ENCODE data around the gene SRM. TPM values are rescaled to one million over a fixed set of nuclear protein-coding genes. Genes with fewer than 3 reads are reported as not detected.
"Not testable (repeated sequence)": the region's sequence is repeated elsewhere in the genome, so short reads cannot be mapped to it uniquely, and the experiment has no call there.

The SRM gene
- polyA plus RNA-seq, 3 donors from 2014 or later: 50.6 to 70.3 (median 55.5) TPM

DNA sequence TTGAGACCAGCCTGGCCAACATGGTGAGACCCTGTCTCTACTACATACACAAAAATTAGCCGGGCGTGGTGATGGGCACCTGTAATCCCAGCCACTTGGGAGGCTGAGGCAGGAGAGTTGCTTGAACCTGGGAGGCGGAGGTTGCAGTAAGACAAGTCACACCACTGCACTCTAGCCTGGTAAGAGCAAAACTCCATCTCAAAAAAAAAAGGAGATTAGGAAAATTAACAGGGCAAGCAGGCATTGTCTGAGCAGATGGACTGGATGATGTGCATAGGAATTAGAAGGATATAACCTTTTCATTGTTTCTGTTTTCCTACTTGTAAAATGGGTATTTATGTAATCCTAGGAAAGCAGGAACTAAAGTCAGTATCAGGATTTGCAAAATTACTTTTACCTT lies 31.8 kb downstream of the SRM start:
- Mint-ChIP-seq H3K36me3 (peaks cover 12 to 24% (median 19%) of the 10 kb centered on the region in 3 donors), H3K9me3 (no peaks in the 10 kb centered on the region), H3K4me1 (peaks cover 7 to 25% of the 10 kb centered on the region in 2 donors), H3K27ac (peak overlapping the region in 2 of 6 donors; percentile 11 to 34), H3K27me3 (ENCODE audit: low read depth in 3 of 3) (peaks cover 0 to 2% (median 1%) of the 10 kb centered on the region in 3 donors), H3K4me3 (no peak overlapping the region)
- DNase-seq: no peak

DNA sequence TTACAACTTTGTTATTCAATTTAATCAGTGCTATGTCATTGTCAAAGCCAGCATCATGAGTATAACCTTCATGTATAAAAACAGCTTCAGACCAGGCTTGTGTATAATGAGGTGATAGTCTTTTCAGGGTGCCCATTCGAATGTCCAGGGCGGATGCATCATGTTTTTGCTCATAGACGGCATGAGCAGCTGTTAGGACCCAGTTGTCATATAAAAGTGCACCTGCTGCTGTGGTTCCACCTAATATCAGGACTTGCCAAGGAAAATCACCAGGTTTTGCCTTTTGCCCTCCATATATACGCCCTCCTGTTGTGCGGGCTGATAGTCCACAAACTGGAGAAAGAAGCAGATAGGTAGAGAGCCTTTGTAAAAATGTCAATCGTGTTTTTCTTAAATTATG lies 32.5 kb downstream of the SRM start:
- Mint-ChIP-seq H3K27me3 (ENCODE audit: low read depth in 3 of 3) (peaks cover 0 to 3% (median 1%) of the 10 kb centered on the region in 3 donors), H3K9me3 (no peaks in the 10 kb centered on the region), H3K36me3 (peaks cover 15 to 30% (median 25%) of the 10 kb centered on the region in 3 donors), H3K4me3 (no peak overlapping the region), H3K27ac (peak overlapping the region in 2 of 6 donors; percentile 0 to 34), H3K4me1 (peaks cover 7 to 25% of the 10 kb centered on the region in 2 donors)
- no peak for DNase-seq

DNA sequence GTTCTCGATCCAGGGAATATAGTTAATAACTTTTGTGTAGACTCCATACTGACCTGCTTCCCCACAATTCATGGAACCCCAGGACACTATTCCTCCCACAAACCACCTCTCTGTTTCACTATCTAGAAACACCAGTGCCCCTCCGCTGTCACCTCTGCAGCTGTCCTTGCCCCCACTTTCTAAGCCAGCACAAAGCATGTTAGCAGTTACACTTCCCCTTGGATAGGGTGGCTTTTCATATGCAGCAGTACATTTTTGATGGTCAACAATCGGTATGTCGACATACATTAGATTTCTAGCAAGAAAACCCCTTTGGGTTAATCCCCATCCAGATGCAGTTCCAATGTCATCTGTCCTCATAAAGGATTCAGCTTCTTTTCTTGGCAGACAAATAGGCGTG lies 32.9 kb downstream of the SRM start:
- Mint-ChIP-seq H3K27me3 (ENCODE audit: low read depth in 3 of 3) (peaks cover 0 to 3% (median 1%) of the 10 kb centered on the region in 3 donors), H3K4me3 (no peak overlapping the region), H3K4me1 (peaks cover 7 to 25% of the 10 kb centered on the region in 2 donors), H3K36me3 (peaks cover 18 to 34% (median 30%) of the 10 kb centered on the region in 3 donors), H3K27ac (peak overlapping the region in 3 of 6 donors; percentile 0 to 73 (median 4)), H3K9me3 (no peaks in the 10 kb centered on the region)
- no peak for DNase-seq

DNA sequence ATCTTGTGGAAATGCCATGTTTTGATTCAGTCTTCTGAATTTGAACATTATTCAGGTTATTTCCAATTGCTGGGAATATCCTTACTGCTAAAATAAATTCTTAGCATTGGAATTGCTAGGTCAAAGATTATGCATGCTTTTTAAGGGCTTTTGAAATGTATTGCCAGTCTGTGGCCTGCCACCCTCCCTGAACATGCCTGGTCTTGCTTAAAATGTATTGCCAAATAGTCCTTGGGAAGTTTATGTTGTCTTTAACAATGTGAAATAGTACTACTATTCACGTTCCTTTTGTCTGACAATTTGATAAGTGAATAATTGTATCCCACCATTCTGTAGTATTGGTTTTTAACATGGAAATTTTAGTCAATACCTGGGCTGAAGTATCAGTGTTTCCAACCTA lies 33.8 kb downstream of the SRM start:
- Mint-ChIP-seq H3K27me3 (ENCODE audit: low read depth in 3 of 3) (peaks cover 0 to 2% (median 1%) of the 10 kb centered on the region in 3 donors), H3K27ac (no peak overlapping the region), H3K36me3 (peaks cover 19 to 40% (median 32%) of the 10 kb centered on the region in 3 donors), H3K4me3 (no peak overlapping the region), H3K4me1 (peaks cover 8 to 25% of the 10 kb centered on the region in 2 donors), H3K9me3 (no peaks in the 10 kb centered on the region)
- no peak for DNase-seq

DNA sequence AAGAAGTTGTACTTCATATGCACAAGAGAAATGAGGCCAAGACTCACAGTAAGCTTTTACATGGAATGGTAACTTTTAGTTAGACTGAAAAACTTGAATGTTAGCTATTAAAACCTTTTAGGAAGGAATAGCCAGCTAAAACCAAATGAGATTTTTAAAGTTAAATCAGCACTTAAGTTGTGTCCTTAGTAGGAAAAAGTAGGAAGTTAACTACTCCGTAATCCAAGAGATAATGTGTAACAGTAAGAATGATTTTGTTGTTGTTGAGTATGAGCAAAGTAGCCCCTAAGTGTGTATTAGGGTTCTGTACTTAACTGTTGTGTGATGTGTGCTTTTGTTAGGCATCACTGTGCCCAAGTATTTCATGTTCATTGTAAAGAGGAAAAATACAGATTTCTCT lies 34.2 kb downstream of the SRM start:
- peak overlapping the region in 2 of 6 donors; percentile 55 to 64 for H3K27ac Mint-ChIP-seq
- H3K27me3 Mint-ChIP-seq (ENCODE audit: low read depth in 3 of 3): peaks cover 0 to 2% (median 1%) of the 10 kb centered on the region in 3 donors
- no peaks in the 10 kb centered on the region for H3K9me3 Mint-ChIP-seq
- peaks cover 8 to 25% of the 10 kb centered on the region in 2 donors for H3K4me1 Mint-ChIP-seq
- peaks cover 19 to 40% (median 32%) of the 10 kb centered on the region in 3 donors for H3K36me3 Mint-ChIP-seq
- H3K4me3 Mint-ChIP-seq: no peak overlapping the region
- DNase-seq: no peak

DNA sequence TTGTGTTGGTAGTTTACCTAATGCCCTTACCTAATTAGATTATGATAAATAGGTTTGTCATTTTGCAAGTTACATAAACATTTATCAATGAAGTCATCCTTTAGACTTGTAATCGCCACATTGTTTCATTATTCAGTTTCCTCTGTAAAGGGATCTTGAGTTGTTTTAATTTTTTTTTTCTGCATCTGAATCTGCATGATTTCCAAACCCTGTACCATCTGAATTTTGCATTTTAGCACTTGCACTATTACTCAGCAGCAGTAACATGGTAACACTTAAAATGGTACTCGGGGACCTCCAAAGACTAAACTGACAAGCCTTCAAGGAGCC lies 35.0 kb downstream of the SRM start:
- H3K9me3 Mint-ChIP-seq: no peaks in the 10 kb centered on the region
- no peak overlapping the region for H3K27ac Mint-ChIP-seq
- H3K36me3 Mint-ChIP-seq: peaks cover 19 to 45% (median 37%) of the 10 kb centered on the region in 3 donors
- peaks cover 0 to 2% (median 1%) of the 10 kb centered on the region in 3 donors for H3K27me3 Mint-ChIP-seq (ENCODE audit: low read depth in 3 of 3)
- no peak for DNase-seq
- H3K4me1 Mint-ChIP-seq: peaks cover 8 to 25% of the 10 kb centered on the region in 2 donors
- no peak overlapping the region for H3K4me3 Mint-ChIP-seq

DNA sequence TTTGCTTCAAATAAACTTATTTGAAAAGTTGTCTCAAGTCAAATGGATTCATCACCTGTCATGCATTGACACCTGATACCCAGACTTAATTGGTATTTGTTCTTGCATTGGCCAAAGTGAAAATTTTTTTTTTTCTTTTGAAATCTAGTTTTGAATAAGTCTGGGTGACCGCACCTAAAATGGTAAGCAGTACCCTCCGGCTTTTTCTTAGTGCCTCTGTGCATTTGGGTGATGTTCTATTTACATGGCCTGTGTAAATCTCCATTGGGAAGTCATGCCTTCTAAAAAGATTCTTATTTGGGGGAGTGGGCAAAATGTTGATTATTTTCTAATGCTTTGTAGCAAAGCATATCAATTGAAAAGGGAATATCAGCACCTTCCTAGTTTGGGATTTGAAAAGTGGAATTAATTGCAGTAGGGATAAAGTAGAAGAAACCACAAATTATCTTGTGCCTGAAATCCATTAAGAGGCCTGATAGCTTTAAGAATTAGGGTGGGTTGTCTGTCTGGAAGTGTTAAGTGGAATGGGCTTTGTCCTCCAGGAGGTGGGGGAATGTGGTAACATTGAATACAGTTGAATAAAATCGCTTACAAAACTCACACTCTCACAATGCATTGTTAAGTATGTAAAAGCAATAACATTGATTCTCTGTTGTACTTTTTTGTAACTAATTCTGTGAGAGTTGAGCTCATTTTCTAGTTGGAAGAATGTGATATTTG lies 35.5 kb downstream of the SRM start:
- Mint-ChIP-seq H3K9me3 (no peaks in the 10 kb centered on the region), H3K36me3 (peaks cover 19 to 47% (median 37%) of the 10 kb centered on the region in 3 donors), H3K4me3 (no peak overlapping the region), H3K27me3 (ENCODE audit: low read depth in 3 of 3) (peaks cover 0 to 2% (median 1%) of the 10 kb centered on the region in 3 donors), H3K4me1 (peaks cover 8 to 25% of the 10 kb centered on the region in 2 donors), H3K27ac (peak overlapping the region in 1 of 6 donors; percentile 61)
- DNase-seq: no peak

DNA sequence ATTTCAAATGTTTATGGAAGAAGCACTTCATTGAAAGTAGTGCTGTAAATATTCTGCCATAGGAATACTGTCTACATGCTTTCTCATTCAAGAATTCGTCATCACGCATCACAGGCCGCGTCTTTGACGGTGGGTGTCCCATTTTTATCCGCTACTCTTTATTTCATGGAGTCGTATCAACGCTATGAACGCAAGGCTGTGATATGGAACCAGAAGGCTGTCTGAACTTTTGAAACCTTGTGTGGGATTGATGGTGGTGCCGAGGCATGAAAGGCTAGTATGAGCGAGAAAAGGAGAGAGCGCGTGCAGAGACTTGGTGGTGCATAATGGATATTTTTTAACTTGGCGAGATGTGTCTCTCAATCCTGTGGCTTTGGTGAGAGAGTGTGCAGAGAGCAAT lies 36.6 kb downstream of the SRM start:
- no peaks in the 10 kb centered on the region for H3K9me3 Mint-ChIP-seq
- H3K27me3 Mint-ChIP-seq (ENCODE audit: low read depth in 3 of 3): peaks cover 0 to 2% (median 1%) of the 10 kb centered on the region in 3 donors
- H3K4me3 Mint-ChIP-seq: no peak overlapping the region
- DNase-seq: no peak
- no peak overlapping the region for H3K27ac Mint-ChIP-seq
- peaks cover 26 to 57% (median 43%) of the 10 kb centered on the region in 3 donors for H3K36me3 Mint-ChIP-seq
- peaks cover 15 to 36% of the 10 kb centered on the region in 2 donors for H3K4me1 Mint-ChIP-seq

DNA sequence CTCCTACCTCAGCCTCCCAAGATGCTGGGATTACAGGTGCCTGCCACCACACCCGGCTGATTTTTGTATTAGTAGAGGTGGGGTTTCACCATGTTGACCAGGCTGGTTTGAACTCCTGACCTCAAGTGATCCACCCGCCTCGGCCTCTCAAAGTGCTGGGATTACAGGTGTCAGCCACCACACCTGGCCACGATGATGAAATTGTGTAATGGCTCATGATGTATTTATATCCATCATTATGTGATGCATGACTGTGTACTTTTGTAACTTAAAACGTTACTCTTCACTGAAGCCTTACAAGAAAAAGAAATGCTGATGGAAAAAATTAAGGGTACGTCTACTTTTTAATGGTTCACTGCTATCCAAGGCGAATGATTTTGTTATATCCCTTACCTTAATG lies 39.8 kb downstream of the SRM start:
- Mint-ChIP-seq H3K4me1 (peaks cover 26 to 32% of the 10 kb centered on the region in 2 donors), H3K27ac (no peak overlapping the region), H3K9me3 (no peaks in the 10 kb centered on the region), H3K36me3 (peaks cover 33 to 58% (median 43%) of the 10 kb centered on the region in 3 donors), H3K4me3 (no peak overlapping the region), H3K27me3 (ENCODE audit: low read depth in 3 of 3) (peaks cover 0 to 2% (median 1%) of the 10 kb centered on the region in 3 donors)
- no peak for DNase-seq

DNA sequence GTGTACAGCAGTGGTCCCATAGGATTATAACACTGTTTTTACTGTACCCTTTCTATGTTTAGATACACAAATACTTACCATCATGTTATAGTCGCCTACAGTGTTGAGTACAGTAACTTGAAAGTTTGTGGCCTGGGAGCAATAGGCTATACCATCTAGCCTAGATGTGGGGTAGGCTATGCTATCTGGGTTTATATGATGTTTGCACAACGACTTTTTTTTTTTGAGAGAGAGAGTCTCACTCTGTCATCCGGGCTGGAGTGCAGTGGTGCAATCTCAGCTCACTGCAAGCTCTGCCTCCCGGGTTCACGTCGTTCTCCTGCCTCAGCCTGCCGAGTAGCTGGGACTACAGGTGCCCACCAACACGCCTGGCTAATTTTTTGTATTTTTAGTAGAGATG lies 40.5 kb downstream of the SRM start:
- not testable (repeated sequence) for H3K27ac Mint-ChIP-seq; DNase-seq; H3K4me3 Mint-ChIP-seq; H3K9me3 Mint-ChIP-seq; H3K27me3 Mint-ChIP-seq (ENCODE audit: low read depth in 3 of 3)
- peaks cover 31 to 58% (median 44%) of the 10 kb centered on the region in 3 donors for H3K36me3 Mint-ChIP-seq
- peaks cover 31 to 35% of the 10 kb centered on the region in 2 donors for H3K4me1 Mint-ChIP-seq

DNA sequence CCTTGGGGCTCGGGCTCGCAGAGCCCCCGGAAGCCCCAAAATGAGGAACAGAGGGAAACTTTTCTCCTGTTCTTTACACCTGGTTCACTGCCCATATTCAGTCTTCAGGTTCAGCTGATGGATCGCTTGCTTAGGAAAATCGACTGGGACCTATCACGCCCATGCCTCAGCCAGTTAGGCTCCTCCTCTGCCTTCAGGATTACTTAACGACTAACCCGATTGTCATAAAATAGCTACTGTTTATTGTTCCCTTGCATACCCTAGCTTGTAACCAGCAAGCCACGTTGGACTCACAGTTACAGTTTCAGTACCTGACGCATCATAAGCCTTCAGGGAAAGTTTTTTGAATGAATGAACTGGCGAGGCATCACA lies 46.7 kb downstream of the SRM start:
- Mint-ChIP-seq H3K27ac (peak overlapping the region; percentile 90 to 98 (median 94)), H3K9me3 (no peaks in the 10 kb centered on the region), H3K36me3 (peaks cover 13 to 17% (median 13%) of the 10 kb centered on the region in 3 donors), H3K27me3 (ENCODE audit: low read depth in 3 of 3) (peaks cover 2 to 7% (median 2%) of the 10 kb centered on the region in 3 donors), H3K4me1 (peaks cover 37 to 43% of the 10 kb centered on the region in 2 donors), H3K4me3 (peak overlapping the region; percentile 89 to 94 (median 90))
- no peak for DNase-seq

DNA sequence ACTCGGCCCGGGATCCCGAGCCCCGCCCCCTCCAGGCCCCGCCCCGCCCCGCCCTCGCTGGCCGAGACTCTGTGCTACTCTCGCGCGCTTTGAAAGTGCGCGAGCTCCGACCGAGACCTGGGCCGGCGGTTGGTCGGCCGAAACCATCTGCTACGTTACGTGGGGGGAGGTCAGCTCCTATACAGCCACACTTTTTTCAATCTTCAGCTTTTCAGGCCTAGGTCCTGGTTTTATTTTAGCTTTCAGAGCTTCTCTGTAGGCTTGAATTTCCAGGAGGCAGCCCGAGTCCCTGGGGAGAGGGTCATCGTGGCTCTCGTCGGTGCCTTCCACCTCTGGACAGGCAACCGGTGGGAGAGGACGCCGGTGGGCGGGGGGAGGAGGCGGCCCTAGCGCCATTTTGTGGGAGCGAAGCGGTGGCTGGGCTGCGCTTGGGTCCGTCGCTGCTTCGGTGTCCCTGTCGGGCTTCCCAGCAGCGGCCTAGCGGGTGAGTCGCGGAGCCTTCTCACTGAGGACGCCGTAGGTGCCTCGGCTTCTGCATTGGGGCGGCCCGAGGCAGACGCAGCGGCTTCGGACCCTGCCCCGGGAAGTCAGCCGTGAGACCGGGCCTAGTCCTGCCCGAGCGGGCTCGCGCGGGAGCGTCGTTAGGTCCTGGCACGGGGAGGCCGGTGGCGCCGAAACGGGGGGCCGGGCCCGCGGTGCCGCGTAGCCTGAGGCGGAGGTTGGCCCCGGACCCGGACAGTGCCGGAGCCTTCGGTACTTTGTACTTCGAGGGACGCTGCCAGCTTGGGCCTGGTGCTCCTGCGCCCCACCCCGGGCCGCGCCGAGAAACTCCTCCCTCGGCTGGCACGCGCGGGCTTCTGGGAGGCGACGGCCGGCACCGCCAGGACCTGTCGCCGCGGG lies 47.3 kb downstream of the SRM start, which contains the start of gene TARDBP:
TSS of gene TARDBP (plus strand) at position 395 of the 900 bp plus-strand sequence. CDS start 1,074 bp downstream, outside the sequence.
- peaks cover 13 to 17% (median 13%) of the 10 kb centered on the region in 3 donors for H3K36me3 Mint-ChIP-seq
- H3K9me3 Mint-ChIP-seq: no peaks in the 10 kb centered on the region
- H3K27me3 Mint-ChIP-seq (ENCODE audit: low read depth in 3 of 3): peaks cover 2 to 7% (median 2%) of the 10 kb centered on the region in 3 donors
- H3K4me1 Mint-ChIP-seq: peaks cover 37 to 43% of the 10 kb centered on the region in 2 donors
- peak within 1 kb of the TSS; percentile 89 to 94 (median 90) for H3K4me3 Mint-ChIP-seq
- peak; percentile 92 to 94 (median 93) for DNase-seq
- peak within 1 kb of the TSS; percentile 91 to 98 (median 98) for H3K27ac Mint-ChIP-seq

Measured in immature natural killer cell (primary cell).